GM19351 (cell line): ENCODE measurements around the gene PSMC4.
A peak's percentile ranks its signal among the peaks of the same experiment; 100 is the strongest.

Experiments used
- ATAC-seq: cut with Tn5 transposase; IDR thresholded peaks from one replicate; pipeline ENCODE4 v1.9.1; 2021; ENCODE audit warnings: mild to moderate bottlenecking, moderate library complexity; ENCODE audit not compliant: unreplicated experiment

PSMC4 gene

DNA sequence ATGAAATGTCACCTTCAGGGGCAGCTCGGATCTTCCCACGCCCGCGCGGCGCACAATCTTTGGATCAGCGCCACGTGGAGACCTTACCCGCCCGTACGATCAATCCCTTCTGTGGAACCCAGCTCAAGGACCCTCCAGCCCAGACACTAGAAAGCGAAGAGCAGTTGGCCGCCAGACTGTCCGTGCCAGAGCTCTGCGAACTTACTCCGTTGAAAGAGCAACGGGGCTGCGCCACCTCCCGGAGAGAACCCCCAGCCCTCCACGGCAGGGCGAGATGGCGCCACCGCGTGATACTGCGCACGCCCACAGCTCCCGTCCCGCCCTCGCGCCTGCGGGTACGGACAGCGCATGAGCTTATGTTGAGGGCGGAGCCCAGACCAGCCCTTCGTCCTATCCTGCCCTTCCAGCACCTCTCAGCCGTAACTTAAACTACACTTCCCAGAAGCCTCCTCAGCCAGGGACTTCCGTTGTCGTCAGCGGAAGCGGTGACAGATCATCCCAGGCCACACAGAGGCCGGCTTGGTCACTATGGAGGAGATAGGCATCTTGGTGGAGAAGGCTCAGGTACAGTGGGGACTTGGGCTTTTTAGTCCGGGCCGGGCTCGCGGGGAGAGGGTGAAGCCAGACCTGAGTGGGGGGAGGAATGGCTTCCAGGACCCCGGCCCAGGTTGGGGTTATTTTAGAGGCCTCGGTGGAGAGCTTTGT lies at the start of gene PSMC4:
Gene PSMC4 (plus strand): TSS at position 491 of the 705 bp plus-strand sequence. CDS start 38 bp downstream, at position 529.
- ATAC-seq: peak; percentile 95

GRCh38 chr19:39923862-39924261 lies 47.1 kb upstream of the PSMC4 start:
- no peak for ATAC-seq

DNA sequence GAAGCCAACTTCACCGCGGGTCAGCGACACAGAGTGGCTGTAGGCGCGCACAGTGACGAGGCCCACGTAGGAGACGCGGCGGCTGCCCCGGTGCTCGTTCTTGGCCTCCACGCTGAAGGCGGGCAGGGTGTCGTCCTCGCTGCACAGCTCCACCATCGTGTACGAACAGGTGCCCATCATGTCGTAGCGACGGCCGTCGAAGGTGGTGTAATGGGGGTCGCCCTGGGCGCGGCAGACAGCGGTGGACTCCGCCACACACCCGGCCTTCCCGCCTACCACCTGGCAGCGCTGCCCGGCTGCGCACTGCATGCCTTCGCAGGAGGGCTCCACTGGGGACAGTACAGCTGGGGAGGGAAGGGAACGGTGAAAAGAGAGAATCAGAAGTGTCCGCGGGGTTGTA lies 46.6 kb upstream of the PSMC4 start:
- ATAC-seq: no peak

DNA sequence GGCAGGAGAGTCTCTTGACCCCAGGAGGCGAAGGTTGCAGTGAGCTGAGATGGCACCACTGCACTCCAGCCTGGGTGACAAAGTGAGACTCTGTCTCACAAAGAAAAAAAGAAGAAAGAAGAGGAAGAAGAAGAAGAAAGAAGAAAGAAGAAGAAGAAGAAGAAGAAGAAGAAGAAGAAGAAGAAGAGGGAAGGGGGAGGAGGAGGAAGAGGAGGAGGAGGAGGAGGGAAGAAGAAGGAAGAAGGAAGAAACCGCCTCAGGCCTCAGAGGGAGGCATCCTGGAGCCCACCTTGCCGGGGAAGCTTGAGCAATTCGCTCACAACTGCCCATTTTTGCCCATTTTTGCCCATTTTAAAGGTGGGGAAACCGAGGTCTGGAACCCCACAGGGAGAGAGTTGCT lies 46.0 kb upstream of the PSMC4 start:
- no peak for ATAC-seq

DNA sequence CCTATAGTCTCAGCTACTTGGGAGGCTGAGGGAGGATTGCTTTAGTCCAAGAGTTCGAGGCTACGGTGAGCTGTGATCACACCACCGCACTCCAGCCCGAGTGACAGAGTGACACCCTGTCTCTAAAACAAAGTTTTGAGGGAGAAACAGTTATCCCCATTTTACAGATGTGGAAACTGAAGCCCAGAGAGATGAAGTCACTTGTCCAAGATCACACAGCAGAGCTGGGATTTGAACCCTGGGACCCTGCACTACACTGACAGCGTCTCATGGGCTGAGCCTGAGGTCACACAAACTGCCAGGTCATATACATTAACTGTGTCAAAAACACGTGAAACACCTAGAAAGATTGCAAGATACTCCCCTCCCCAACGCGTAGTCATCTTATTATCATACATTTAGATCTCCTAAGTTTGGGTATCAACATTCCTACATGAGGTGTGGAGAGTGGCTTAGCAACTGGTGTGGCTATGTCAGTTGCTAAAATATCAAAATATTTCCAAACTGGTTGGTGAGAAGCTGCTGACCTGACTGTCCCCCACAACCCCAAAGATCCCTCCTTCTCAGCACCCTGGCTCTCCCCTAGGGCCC lies 44.7 kb upstream of the PSMC4 start:
- ATAC-seq: no peak

- ATAC-seq: no peak
These were observed 43.9 kb upstream of the PSMC4 start for GRCh38 chr19:39927076-39927475.

- no peak for ATAC-seq
These were observed 43.2 kb upstream of the PSMC4 start for GRCh38 chr19:39927524-39928356.

GRCh38 chr19:39928357-39928725 lies 42.6 kb upstream of the PSMC4 start:
- no peak for ATAC-seq

DNA sequence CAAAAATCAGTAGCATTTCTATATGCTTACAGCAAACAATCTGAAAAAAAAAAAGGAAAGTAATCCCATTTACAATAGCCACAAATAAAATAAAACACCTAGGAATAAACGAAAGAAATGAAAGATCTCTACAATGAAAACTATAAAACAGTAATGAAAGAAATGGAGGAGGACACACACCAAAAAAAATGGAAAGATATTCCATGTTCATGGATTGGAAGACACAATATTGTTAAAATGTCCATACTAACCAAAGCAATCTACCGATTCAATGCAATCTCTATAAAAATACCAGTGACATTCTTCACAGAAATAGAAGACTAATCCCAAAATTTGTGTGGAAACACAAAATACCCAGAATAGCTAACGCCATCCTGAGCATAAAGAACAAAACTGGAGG lies 41.2 kb upstream of the PSMC4 start:
- no peak for ATAC-seq

DNA sequence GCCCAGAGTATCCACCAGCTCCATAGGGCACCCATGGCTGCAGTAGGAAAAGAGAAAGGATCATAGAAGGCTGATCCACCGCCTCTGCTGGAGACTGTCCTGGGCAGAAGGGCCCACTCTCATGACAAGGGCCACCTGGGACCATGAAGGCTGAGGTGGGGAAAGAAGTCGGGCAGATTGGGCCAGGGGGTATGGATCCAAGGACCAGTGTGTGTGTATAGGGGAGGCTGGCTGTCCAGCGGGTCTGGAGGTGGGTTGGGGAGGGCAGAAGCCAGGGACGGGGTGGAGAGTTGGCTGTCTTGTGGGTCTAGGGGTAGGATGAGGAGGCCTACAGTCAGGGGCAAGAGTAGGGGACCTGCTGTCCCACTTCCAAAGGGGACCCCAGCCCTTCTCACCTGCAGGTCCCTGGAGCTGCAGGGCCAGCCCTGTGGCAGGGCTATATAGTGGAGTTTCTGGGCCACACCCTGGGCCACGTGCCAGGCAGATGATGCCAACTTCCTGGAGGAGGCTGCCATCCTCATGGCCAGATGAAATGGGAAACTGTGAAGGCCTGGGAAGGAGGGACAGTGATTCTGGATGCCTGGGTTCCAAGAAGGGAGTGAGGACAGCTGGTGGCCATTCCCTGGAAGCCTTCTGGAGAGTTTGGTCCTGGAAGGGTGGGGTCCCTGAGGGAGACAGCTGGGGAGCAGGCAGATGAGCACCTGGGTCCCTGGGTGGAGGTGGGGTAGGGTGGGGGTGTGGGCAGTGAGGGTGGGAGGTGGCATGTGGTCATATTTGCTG lies 36.2 kb upstream of the PSMC4 start, which contains the start of gene FCGBP:
Gene FCGBP (minus strand): TSS at position 51 of the 780 bp plus-strand sequence.
- no peak for ATAC-seq

DNA sequence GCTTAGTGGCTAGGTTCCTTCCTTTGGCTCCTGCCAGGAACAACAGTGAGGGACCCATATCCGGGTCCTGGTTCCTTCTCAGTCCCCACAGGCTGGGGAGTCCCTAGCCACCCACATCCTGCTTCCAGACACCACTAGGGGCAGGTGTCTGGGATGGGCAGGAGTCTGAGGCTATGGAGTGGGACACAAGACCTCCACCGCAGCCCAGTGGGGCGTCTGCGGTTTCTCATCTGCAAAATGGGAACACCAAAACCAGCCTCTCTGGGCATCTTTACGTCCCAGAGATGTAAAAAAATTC lies 35.7 kb upstream of the PSMC4 start:
- ATAC-seq: no peak

GRCh38 chr19:39936020-39936419 lies 34.9 kb upstream of the PSMC4 start:
- no peak for ATAC-seq

DNA sequence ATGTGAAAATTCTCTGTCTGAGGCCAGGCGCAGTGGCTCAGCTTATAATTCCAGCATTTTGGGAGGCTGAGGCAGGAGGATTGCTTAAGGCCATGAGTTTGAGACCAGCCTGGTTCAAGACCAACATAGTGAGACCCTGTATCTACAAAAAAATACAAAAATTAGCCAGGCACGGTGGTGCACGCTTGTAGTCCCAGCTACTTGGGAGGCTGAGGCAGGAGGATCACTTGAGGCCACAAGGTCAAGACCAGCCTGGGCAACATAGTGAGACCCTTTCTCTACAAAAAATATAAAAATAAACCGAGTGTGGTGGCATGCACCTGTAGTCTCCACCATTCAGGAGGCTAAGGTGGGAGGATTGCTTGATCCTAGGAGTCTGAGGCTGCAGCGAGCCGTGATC lies 34.3 kb upstream of the PSMC4 start:
- ATAC-seq: no peak

DNA sequence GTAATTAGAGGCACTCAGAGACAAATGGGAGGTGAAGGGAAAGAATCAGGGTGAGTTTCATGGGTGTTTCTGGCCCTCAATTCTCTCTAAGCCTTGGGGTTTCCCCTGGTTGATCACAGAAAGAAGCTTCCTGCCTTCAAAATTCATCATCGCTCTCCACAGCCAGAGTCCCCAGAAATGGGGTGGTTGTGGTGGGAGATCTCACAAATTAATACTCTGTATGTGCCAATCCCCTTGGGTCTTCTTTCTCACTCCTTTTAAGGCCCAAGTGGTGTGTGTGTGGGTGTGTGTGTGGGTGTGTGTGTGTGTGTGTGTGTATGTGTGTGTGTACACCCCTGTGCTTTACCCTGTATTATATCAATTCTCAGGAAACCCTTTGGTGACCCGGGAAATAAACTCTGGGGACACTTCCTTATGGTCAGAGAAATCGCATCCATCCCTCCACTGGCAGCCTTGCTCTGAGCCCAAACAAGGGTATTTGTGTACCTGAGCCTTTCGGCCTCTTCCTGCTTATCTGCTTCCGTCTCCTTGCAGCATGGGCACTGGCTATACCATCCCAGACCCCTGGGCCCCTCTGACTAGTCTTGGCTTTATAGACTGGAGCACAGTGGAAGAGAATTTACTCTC lies 33.8 kb upstream of the PSMC4 start:
- ATAC-seq: no peak

- ATAC-seq: no peak
These were observed 33.2 kb upstream of the PSMC4 start for GRCh38 chr19:39937787-39938186.

GRCh38 chr19:39939556-39939955 lies 31.4 kb upstream of the PSMC4 start:
- no peak for ATAC-seq

GRCh38 chr19:39940221-39940833 lies 30.6 kb upstream of the PSMC4 start:
- ATAC-seq: no peak

- no peak for ATAC-seq
These were observed 29.8 kb upstream of the PSMC4 start for GRCh38 chr19:39941151-39941550.

GRCh38 chr19:39941615-39942365 lies 29.2 kb upstream of the PSMC4 start:
- peak; percentile 67 for ATAC-seq

- ATAC-seq: no peak
These were observed 28.6 kb upstream of the PSMC4 start for GRCh38 chr19:39942366-39942730.
